Measurements from ENCODE around the gene ST6GALNAC4. TPM values are rescaled to one million over a fixed set of nuclear protein-coding genes. Genes with fewer than 3 reads are reported as not detected.
A peak's percentile ranks its signal among the peaks of the same experiment; 100 is the strongest.

The ST6GALNAC4 gene
- total and polyA plus RNA-seq, 8 donors, result 3.7 to 33.6 (median 13.0) TPM

DNA sequence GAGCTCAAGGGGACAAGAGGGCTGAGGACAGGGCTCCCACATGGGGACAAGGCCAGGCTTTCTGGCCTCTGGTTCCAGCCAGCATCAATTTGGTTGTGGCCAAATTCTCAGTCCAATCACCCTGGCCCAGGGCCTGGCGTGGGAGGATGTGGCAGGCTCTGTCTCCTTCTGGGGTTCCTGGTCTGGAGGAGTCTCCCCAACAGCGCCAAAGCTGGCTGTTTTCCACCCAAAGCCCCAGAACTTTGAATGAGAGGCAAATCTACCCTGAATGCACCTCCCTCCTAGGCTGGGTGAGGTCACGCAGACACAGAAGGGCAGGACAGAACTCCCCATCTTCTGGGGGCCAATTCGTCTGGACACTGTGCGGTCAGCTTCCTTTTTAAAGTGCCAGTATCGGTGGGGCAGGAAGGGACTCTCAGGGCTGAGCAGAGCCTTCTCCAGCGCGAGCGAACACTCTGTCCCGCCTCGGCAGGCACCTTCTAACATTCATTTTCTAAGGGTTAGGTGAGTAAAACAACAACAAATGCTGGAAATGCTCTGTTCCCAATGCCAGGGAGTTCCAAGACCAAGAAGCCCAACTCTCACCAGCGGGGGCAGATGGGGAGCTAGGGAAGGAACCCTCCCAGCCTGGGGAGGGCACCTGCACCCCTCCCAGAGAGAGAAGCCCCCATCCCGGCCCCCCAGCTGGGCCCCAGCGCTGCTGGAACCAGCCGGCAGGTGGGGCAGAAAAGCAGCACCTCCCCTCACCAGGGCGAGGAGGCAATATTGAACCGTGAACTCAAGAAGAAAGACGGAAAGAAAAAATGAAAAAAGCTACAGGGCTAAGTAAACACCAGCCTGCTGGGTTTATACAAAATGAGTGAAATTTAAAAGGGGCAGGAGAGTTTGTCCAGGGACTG is 24.5 kb upstream of the ST6GALNAC4 start:
- H3K27me3 ChIP-seq, result no peaks in the 10 kb centered on the region
- H3K36me3 ChIP-seq, result peaks cover 44 to 68% (median 52%) of the 10 kb centered on the region in 4 donors
- TF ChIP-seq CTCF (IDR thresholded peaks at IDR 0.05) (no peak), EP300 (IDR thresholded peaks at IDR 0.05) (no peak), POLR2AphosphoS5 (IDR thresholded peaks at IDR 0.05) (no peak), POLR2A (IDR thresholded peaks at IDR 0.05) (no peak)
- H3K4me3 ChIP-seq, result no peak overlapping the region
- peak overlapping the region in 1 of 5 donors; percentile 9 for H3K27ac ChIP-seq
- no peaks in the 10 kb centered on the region for H3K9me3 ChIP-seq
- WGBS, 5 donors, result 75 to 82% (median 78%) methylated on average over 18 of the region's 18 CpGs
- intact Hi-C loops (cut with DNase I; ENCODE audit: low total_unique reads), result loop anchor here (5.0 kb wide), 1 partner anchor 96 kb away; no protein-coding TSS in a partner anchor
- peaks cover 27 to 70% (median 47%) of the 10 kb centered on the region in 4 donors for H3K4me1 ChIP-seq
- no peak for DNase-seq

DNA sequence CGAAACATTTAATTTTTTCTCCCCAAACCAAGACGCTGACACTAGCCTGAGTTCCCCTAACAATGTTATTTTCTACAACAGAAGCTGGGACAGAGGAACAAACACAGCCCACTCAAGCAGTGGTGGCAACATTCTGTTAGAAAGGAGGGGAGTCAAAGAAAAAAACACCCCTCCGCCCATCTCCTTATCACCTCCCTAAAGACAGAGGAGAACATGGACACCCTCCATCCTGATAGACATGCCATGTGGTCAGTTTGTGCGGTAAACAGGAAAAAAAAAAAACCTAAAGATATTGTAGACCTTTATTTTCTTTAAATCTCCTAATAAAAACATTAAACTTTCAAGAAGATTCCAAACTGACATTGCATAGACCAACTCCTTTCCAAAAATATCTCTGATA is 23.8 kb upstream of the ST6GALNAC4 start:
- peaks cover 39 to 68% (median 47%) of the 10 kb centered on the region in 4 donors for H3K36me3 ChIP-seq
- no peak overlapping the region for H3K4me3 ChIP-seq
- intact Hi-C loops (cut with DNase I; ENCODE audit: low total_unique reads), result loop anchor here (5.0 kb wide), 1 partner anchor 97 kb away; no protein-coding TSS in a partner anchor
- no peak overlapping the region for H3K27ac ChIP-seq
- peaks cover 34 to 70% (median 51%) of the 10 kb centered on the region in 4 donors for H3K4me1 ChIP-seq
- no peaks in the 10 kb centered on the region for H3K27me3 ChIP-seq
- DNase-seq, result no peak
- TF ChIP-seq EP300 (IDR thresholded peaks at IDR 0.05) (no peak), POLR2A (IDR thresholded peaks at IDR 0.05) (no peak), CTCF (IDR thresholded peaks at IDR 0.05) (no peak), POLR2AphosphoS5 (IDR thresholded peaks at IDR 0.05) (no peak)
- H3K9me3 ChIP-seq, result no peaks in the 10 kb centered on the region
- 88 to 93% (median 90%) methylated on average over 4 of the region's 4 CpGs for WGBS, 5 donors

- Histone ChIP-seq H3K4me1 (peaks cover 38 to 60% (median 48%) of the 10 kb centered on the region in 4 donors), H3K27me3 (no peaks in the 10 kb centered on the region), H3K9me3 (no peaks in the 10 kb centered on the region), H3K4me3 (peak overlapping the region; percentile 75 to 89 (median 79)), H3K36me3 (peaks cover 22 to 59% (median 39%) of the 10 kb centered on the region in 4 donors), H3K27ac (peak overlapping the region; percentile 43 to 84 (median 74))
- 23 to 39% (median 26%) methylated on average over 23 to 25 of the region's 25 CpGs for WGBS, 5 donors
- intact Hi-C loops (cut with DNase I; ENCODE audit: low total_unique reads), result no loop called here
- DNase-seq, result peak in 1 of 2 donors; percentile 72
- TF ChIP-seq CTCF (IDR thresholded peaks at IDR 0.05), result no peak
- no peak for TF ChIP-seq EP300 (IDR thresholded peaks at IDR 0.05)
- TF ChIP-seq POLR2AphosphoS5 (IDR thresholded peaks at IDR 0.05), result peak in 1 of 3 donors; percentile 46
- TF ChIP-seq POLR2A (IDR thresholded peaks at IDR 0.05), result no peak
Measured at GRCh38 chr9:127938298-127938690, 21.5 kb upstream of the ST6GALNAC4 start.

DNA sequence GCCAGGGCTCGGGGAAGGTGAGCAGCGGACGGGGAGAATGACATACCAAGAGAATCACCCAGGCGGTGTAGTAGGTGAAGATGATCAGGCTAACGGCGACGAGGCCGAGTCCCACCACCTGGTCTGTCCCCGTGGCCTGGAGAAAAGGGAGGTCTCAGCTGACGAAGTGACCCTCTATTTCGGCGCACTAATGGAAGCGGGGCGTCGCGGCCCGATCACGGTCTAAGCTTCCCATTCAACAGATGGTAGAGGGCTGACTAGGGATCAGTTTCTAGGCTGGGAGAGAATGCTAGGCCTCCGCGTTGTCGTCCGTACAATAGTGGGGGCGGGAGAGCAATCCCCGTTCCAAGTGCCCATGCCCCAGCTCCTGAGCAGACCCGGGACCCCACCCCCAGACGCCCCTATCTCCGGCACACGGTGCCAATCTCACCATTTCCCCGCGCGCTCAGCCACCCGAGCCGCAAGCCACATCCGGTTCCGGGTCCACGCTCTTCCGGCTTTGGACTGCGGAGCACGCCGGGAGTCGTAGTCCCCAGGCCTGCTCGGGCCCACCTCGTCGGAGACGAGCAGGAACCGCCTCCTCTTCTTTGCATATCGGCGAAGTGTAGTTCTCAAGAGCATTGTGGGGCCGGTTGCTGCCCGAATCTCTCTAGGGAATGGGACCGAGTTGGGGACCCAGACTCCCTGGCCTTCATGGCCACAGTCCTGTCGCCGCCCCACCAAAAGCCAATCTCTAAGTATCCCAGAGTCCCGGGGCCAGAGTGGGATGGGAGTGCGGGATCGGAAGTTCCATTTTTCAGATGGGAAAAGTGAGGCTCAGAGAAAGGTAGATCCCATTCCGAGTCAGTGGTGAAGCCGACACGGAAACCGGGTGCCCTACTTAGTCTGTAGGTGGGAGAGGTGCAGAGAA is 20.8 kb upstream of the ST6GALNAC4 start, which contains the start of gene DPM2:
DPM2 (minus strand) TSS at position 467 of the 910 bp plus-strand sequence; CDS start at position 433, 34 bp downstream.
- H3K27me3 ChIP-seq, result no peaks in the 10 kb centered on the region
- TF ChIP-seq CTCF (IDR thresholded peaks at IDR 0.05), result no peak
- TF ChIP-seq POLR2A (IDR thresholded peaks at IDR 0.05), result no peak
- TF ChIP-seq EP300 (IDR thresholded peaks at IDR 0.05), result no peak
- peak; percentile 44 to 97 (median 87) for TF ChIP-seq POLR2AphosphoS5 (IDR thresholded peaks at IDR 0.05)
- H3K4me3 ChIP-seq, result peak within 1 kb of the TSS; percentile 75 to 89 (median 79)
- intact Hi-C loops (cut with DNase I; ENCODE audit: low total_unique reads), result no loop called here
- H3K4me1 ChIP-seq, result peaks cover 34 to 54% (median 43%) of the 10 kb centered on the region in 4 donors
- H3K9me3 ChIP-seq, result no peaks in the 10 kb centered on the region
- 2 to 5% (median 4%) methylated on average over 43 to 60 of the region's 60 CpGs for WGBS, 5 donors
- DNase-seq, result peak; percentile 83 to 97
- peaks cover 16 to 53% (median 32%) of the 10 kb centered on the region in 4 donors for H3K36me3 ChIP-seq
- H3K27ac ChIP-seq, result peak within 1 kb of the TSS; percentile 43 to 84 (median 74)

Measured in stomach (tissue), 9 donors.